Glutamatergic neuron (in vitro differentiated cells): Measurements from ENCODE around the gene LAD1. TPM values are rescaled to one million over a fixed set of nuclear protein-coding genes. Genes with fewer than 3 reads are reported as not detected.

Experiments used
- DNase-seq: peaks from one replicate; pipeline ENCODE4 v3.0.0; 2022
- H3K27ac Mint-ChIP-seq: one replicate; pipeline ENCODE4 v1.8.0; 2020; ENCODE audit warnings: mild to moderate bottlenecking, mixed read lengths, inconsistent platforms; ENCODE audit not compliant: unreplicated experiment
- H3K27me3 Mint-ChIP-seq: one replicate; pipeline ENCODE4 v1.8.0; 2020; ENCODE audit warnings: mild to moderate bottlenecking, moderate library complexity, mixed read lengths, inconsistent platforms; ENCODE audit not compliant: unreplicated experiment
- H3K36me3 Mint-ChIP-seq: one replicate; pipeline ENCODE4 v1.8.0; 2020; ENCODE audit warnings: mild to moderate bottlenecking, mixed read lengths, inconsistent platforms; ENCODE audit not compliant: unreplicated experiment
- H3K4me1 Mint-ChIP-seq: one replicate; pipeline ENCODE4 v1.8.0; 2020; ENCODE audit warnings: mild to moderate bottlenecking, low read depth, mixed read lengths, inconsistent platforms; ENCODE audit not compliant: unreplicated experiment
- H3K4me3 Mint-ChIP-seq: one replicate; pipeline ENCODE4 v1.8.0; 2020; ENCODE audit warnings: mild to moderate bottlenecking, mixed read lengths, inconsistent platforms; ENCODE audit not compliant: unreplicated experiment
- H3K9me3 Mint-ChIP-seq: one replicate; pipeline ENCODE4 v1.8.0; 2020; ENCODE audit warnings: mild to moderate bottlenecking, moderate library complexity, mixed read lengths, inconsistent platforms; ENCODE audit not compliant: unreplicated experiment
- CTCF ChIP-seq: fragments of 200-600 bp; sonication (generic); IDR thresholded peaks from one replicate; pipeline ENCODE4 v1.5.0; 2021; ENCODE audit not compliant: partially characterized antibody, unreplicated experiment
- total RNA-seq: library from RNA; stranded (reverse); fragmentation: NEBNext Ultra II Directional; extraction: Animal tissue kit (Norgen Biotek cat#: 25700); gene quantifications from one replicate; pipeline ENCODE4 v1.2.1, GENCODE V29; 2021; ENCODE audit not compliant: unreplicated experiment

The LAD1 gene
- total RNA-seq, 1 donor from 2014 or later = 0.25 TPM

- Mint-ChIP-seq H3K4me1 (peaks cover 13% of the 10 kb centered on the region), H3K27ac (no peak overlapping the region), H3K4me3 (no peak overlapping the region), H3K36me3 (no peaks in the 10 kb centered on the region), H3K27me3 (peaks cover 2% of the 10 kb centered on the region), H3K9me3 (peaks cover 1% of the 10 kb centered on the region)
- TF ChIP-seq CTCF = no peak
- peak; percentile 8 for DNase-seq
Measured at GRCh38 chr1:201344206-201345080, 54.7 kb downstream of the LAD1 start.

DNA sequence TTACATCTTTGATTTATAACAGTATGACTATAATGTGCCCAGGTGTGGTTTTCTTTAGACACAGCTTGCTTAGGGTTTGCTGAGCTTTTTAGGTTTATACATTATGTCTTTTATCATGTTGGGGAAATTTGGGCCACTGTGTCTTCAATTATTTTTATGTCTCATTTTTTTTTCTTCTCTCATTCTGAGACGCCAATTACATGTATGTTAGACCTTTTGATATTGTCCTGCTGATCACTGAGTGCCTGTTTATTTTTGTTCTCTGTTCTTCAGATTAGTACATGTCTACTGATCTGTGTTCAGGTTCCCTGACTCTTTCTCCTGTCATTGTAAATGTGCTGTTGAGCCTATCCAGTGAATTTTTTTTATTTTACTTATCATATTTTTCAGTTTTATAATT is 57.7 kb downstream of the LAD1 start:
- H3K4me1 Mint-ChIP-seq = no peaks in the 10 kb centered on the region
- TF ChIP-seq CTCF = no peak
- DNase-seq = no peak

GRCh38 chr1:201336711-201337450 is 62.2 kb downstream of the LAD1 start:
- H3K36me3 Mint-ChIP-seq = peaks cover 8% of the 10 kb centered on the region
- H3K4me3 Mint-ChIP-seq = no peak overlapping the region
- TF ChIP-seq CTCF = no peak
- no peak overlapping the region for H3K27ac Mint-ChIP-seq
- peak; percentile 9 for DNase-seq
- no peaks in the 10 kb centered on the region for H3K4me1 Mint-ChIP-seq
- peaks cover 4% of the 10 kb centered on the region for H3K9me3 Mint-ChIP-seq
- peaks cover 5% of the 10 kb centered on the region for H3K27me3 Mint-ChIP-seq

More for the DNA sequence above, 57.7 kb downstream of the LAD1 start:
- Mint-ChIP-seq H3K27me3 (peaks cover 2% of the 10 kb centered on the region), H3K9me3 (no peaks in the 10 kb centered on the region), H3K4me3 (no peak overlapping the region), H3K36me3 (peaks cover 8% of the 10 kb centered on the region), H3K27ac (no peak overlapping the region)

GRCh38 chr1:201335901-201336300 is 63.2 kb downstream of the LAD1 start:
- H3K4me1 Mint-ChIP-seq = peaks cover 5% of the 10 kb centered on the region
- peaks cover 6% of the 10 kb centered on the region for H3K27me3 Mint-ChIP-seq
- peaks cover 4% of the 10 kb centered on the region for H3K9me3 Mint-ChIP-seq
- no peak overlapping the region for H3K27ac Mint-ChIP-seq
- peaks cover 8% of the 10 kb centered on the region for H3K36me3 Mint-ChIP-seq
- TF ChIP-seq CTCF = no peak
- no peak overlapping the region for H3K4me3 Mint-ChIP-seq
- DNase-seq = peak; percentile 1
